ENCODE results near the gene EPS15. TPM values are rescaled to one million over a fixed set of nuclear protein-coding genes. Genes with fewer than 3 reads are reported as not detected.
"Not testable (repeated sequence)": the region's sequence is repeated elsewhere in the genome, so short reads cannot be mapped to it uniquely, and the experiment has no call there.

The EPS15 gene
- polyA plus RNA-seq, 3 donors = 36.8 to 44.3 (median 40.2) TPM

- no peak for DNase-seq
These were observed 30.8 kb upstream of the EPS15 start for GRCh38 chr1:51549901-51550300.

GRCh38 chr1:51549016-51549619 lies 30.1 kb upstream of the EPS15 start:
- DNase-seq = no peak

GRCh38 chr1:51543858-51544257 lies 24.8 kb upstream of the EPS15 start:
- DNase-seq = no peak

- DNase-seq = no peak
These were observed 23.3 kb upstream of the EPS15 start for GRCh38 chr1:51542158-51542953.

GRCh38 chr1:51541313-51542050 lies 22.4 kb upstream of the EPS15 start:
- DNase-seq = no peak

GRCh38 chr1:51537568-51537967 lies 18.5 kb upstream of the EPS15 start:
- DNase-seq = no peak

- peak; percentile 37 for DNase-seq
These were observed 16.0 kb upstream of the EPS15 start for GRCh38 chr1:51535006-51535592.

DNA sequence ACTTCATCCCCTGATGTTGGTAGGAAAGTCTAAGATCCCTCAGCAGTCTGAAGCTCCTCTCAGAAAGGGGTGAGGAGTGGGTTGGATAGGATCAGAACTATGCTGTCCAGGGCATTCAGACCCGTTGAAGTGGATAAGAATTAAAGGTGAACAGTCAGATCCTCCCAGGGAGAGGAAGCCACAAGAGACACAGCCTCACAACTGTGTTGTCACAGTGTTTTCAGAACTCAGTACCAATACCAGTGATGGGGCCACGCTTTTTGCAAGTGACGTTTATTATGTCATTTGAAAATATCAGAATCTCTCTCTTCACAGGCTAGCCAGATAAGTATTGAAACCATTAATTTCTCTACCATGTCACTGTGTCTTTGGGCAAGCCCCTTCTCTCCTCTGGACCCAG lies 15.4 kb upstream of the EPS15 start:
- no peak for DNase-seq

- DNase-seq = no peak
These were observed 13.8 kb upstream of the EPS15 start for GRCh38 chr1:51532853-51533252.

GRCh38 chr1:51530447-51530846 lies 11.4 kb upstream of the EPS15 start:
- not testable (repeated sequence) for DNase-seq

- no peak for DNase-seq
These were observed 8.1 kb upstream of the EPS15 start for GRCh38 chr1:51527144-51527543.

- DNase-seq = no peak
These were observed 7.2 kb upstream of the EPS15 start for GRCh38 chr1:51526248-51526647.

- no peak for DNase-seq
These were observed 6.2 kb upstream of the EPS15 start for GRCh38 chr1:51525295-51525694.

DNA sequence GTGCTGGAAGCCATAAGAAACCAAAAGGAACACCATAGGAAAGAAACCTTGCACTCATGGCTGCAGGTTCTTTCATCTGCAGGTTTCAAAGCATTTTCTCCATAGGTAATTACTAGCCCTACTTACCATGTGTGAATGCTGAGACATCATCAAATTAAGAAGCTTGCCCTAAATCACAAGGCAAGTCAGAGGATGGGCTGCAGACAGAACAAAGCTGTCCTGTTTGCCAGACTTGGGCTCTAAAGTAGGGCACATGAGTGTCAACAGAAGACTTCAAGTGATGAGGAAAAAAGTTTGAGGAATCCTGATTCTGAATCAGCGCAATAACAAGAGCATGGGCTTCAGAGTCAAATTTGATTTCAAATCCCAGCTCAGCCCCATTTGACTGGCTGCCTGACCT lies 5.8 kb upstream of the EPS15 start:
- no peak for DNase-seq

GRCh38 chr1:51523931-51524330 lies 4.9 kb upstream of the EPS15 start:
- DNase-seq = no peak

GRCh38 chr1:51520700-51521248 lies 1.7 kb upstream of the EPS15 start:
- no peak for DNase-seq

DNA sequence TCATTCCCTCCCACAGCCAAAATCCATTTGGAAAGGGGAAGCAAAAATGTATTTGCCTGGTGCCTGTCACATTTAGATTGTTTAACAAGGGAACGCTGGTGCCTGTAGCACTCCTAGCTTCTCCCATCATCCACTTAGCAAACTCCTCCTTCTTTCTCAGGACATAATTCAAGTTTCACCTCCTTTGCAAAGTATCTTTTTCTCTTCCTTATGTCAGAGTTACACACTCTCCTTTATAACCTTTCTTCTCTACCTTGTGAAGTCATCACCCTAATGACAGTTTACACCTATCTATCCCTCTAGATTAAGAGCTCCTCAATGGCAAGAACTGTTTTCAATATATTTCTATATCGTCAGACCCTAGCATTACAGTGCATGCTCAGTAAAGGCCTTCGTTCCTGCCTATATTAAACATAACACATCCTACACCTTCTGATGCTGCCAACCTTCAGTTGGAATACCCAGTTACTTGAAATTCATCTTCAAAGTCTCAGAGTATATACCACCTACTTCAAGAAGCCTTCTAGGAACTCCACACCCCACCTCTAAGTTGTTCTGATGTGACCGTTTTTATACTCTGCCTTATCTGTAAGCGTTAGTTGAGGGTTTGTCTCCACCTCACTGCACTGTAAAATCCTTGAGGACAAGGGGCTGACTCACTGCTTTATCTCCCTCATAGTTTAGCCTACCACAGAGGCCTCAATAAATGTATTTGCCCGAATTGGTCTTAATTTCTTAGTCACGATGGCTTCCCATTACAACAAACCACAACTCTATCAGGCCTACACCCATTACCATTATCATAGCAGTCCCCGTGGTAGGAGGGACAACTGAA lies 1.0 kb upstream of the EPS15 start:
- DNase-seq = no peak

DNA sequence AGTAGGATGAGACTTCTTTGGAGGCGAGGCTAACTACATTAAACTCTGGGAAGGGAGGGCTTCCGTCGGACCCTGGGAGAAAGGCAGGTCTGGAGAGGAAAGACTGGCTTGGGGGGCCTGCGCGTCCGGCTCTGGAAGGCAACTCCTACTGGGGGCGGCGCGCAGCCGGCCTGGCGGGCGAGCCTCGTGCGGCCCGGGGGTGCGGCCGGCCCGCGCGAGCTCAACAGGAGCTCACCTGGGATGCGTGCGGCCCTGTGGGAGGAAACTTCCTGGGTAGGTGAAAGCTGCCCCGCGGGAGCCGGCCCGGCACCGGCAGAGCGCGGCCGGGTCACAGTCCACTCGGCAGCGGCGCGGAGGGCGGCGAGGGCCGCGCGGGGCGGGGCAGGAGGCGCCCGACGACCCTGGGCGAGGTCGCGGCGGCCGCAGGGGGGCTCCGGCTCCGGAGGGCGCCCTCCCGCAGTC lies 449 bp downstream of the EPS15 start:
- DNase-seq = peak; percentile 42

- peak; percentile 34 for DNase-seq
These were observed 957 bp downstream of the EPS15 start for GRCh38 chr1:51518033-51518585.

GRCh38 chr1:51517361-51518032 lies 1.6 kb downstream of the EPS15 start:
- DNase-seq = peak; percentile 8
